ENCODE measurements around the gene DSG3. TPM values are rescaled to one million over a fixed set of nuclear protein-coding genes. Genes with fewer than 3 reads are reported as not detected.

DSG3 gene, protein sequence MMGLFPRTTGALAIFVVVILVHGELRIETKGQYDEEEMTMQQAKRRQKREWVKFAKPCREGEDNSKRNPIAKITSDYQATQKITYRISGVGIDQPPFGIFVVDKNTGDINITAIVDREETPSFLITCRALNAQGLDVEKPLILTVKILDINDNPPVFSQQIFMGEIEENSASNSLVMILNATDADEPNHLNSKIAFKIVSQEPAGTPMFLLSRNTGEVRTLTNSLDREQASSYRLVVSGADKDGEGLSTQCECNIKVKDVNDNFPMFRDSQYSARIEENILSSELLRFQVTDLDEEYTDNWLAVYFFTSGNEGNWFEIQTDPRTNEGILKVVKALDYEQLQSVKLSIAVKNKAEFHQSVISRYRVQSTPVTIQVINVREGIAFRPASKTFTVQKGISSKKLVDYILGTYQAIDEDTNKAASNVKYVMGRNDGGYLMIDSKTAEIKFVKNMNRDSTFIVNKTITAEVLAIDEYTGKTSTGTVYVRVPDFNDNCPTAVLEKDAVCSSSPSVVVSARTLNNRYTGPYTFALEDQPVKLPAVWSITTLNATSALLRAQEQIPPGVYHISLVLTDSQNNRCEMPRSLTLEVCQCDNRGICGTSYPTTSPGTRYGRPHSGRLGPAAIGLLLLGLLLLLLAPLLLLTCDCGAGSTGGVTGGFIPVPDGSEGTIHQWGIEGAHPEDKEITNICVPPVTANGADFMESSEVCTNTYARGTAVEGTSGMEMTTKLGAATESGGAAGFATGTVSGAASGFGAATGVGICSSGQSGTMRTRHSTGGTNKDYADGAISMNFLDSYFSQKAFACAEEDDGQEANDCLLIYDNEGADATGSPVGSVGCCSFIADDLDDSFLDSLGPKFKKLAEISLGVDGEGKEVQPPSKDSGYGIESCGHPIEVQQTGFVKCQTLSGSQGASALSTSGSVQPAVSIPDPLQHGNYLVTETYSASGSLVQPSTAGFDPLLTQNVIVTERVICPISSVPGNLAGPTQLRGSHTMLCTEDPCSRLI
- under 0.01 TPM in 1 of 2 replicates, not detected in the other for total RNA-seq

DNA sequence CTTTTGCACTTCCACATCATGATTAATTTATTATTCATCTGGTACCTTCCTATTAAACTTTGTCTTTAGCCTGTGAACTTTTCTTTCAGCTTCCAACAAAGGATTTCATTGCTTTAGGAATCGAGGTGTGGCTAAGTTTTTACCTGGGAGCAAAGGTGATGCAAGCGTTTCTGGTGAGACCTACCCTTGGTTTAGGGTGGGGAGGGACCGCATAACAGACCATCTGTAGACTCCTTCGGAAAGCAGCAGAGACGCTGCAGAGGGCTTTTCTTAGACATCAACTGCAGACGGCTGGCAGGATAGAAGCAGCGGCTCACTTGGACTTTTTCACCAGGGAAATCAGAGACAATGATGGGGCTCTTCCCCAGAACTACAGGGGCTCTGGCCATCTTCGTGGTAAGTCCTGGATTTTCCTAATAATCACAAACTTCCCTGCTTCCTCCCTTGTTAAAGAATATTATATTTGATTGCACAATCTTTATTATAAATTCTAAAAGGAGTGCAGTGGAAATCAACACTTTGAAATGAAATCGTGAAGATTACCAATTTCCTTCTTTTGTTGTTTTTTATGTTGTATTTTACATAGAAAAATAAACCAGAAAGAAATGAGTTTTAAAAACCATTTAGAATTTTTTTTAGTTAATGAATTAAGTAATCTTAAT is at the start of gene DSG3:
DSG3 (plus strand) TSS at position 212 of the 662 bp plus-strand sequence; CDS start at position 349, 137 bp downstream.

DNA sequence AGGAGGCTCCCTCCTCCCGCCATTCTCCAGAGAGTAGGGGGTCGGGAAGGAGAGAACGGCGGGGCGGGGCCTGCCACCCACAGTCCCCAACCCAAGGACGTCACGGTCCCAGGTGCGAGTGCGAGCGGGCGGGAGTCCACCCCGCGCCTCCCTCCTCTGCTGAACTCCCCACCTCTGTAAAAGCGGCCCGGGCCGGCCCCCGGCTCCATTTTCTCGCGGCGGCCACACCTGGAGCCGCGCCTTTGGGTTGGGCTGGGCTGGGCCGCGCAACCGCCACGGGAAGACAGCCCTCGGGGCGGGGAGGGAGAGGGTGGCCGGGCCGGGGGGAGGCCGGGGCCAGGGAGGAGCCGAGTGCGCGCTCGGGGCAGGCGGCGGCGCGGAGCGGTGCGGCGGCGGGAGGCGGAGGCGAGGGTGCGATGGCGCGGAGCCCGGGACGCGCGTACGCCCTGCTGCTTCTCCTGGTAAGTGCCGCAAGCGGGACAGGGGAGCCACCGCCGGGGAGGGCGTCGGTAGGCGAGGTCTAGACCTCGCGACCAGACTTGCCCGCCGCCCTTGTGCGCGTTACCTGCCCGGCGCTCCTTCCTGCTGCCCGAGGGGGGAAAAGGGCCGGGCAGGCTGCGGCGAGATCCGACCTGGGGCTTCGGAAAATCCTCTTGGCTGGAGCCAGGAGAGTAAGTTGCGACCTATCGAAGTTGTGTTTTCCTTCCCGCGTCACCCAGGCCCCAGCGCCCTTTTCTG is 50.5 kb downstream of the DSG3 start, which contains the start of gene DSG2:
DSG2 (plus strand) TSS at position 342 of the 738 bp plus-strand sequence; CDS start at position 417, 75 bp downstream.

Other genes starting within 250 kb of the DSG3 start
- not detected in 2 replicates for gene DSG1, start 129.6 kb upstream of the DSG3 start, total RNA-seq
- gene DSG4, start 71.0 kb upstream of the DSG3 start, total RNA-seq = not detected in 2 replicates
- gene DSG2, start 50.4 kb downstream of the DSG3 start, total RNA-seq = under 0.01 and 0.31 TPM in 2 replicates
- gene TTR, start 144.1 kb downstream of the DSG3 start, total RNA-seq = not detected in 2 replicates
- 0.92 and 2.0 TPM in 2 replicates for gene B4GALT6, start 236.8 kb downstream of the DSG3 start, total RNA-seq

All from aortic smooth muscle cell (primary cell).